Cerebellar nuclear complex (tissue), 1 donor: ENCODE results near the gene HMSD.
A peak's percentile ranks its signal among the peaks of the same experiment; 100 is the strongest.

Experiments used
- DNase-seq, 2 experiments: peaks; one replicate each; lab custom pipeline; 2025; lab: John Stamatoyannopoulos, UW

HMSD gene

GRCh38 chr18:63956755-63957154, 7.7 kb downstream of the HMSD start:
- DNase-seq = no peak

- no peak for DNase-seq
These were observed 11.8 kb downstream of the HMSD start for GRCh38 chr18:63960891-63961290.

- DNase-seq = no peak
These were observed 12.4 kb downstream of the HMSD start for GRCh38 chr18:63961435-63961980.

GRCh38 chr18:63962137-63962536, 13.0 kb downstream of the HMSD start:
- no peak for DNase-seq

GRCh38 chr18:63963615-63964256, 14.6 kb downstream of the HMSD start:
- no peak for DNase-seq

GRCh38 chr18:63964908-63965307, 15.8 kb downstream of the HMSD start:
- DNase-seq = no peak

- no peak for DNase-seq
These were observed 16.7 kb downstream of the HMSD start for GRCh38 chr18:63965716-63966330.

- peak; percentile 51 to 83 for DNase-seq
These were observed 21.1 kb downstream of the HMSD start, which contains the start of gene SERPINB8 for GRCh38 chr18:63969942-63970808. Gene SERPINB8, plus strand, starts transcription at chr18:63970081. Its CDS starts 8,228 bp downstream, at chr18:63978309.

- peak in 1 of 2 experiments; percentile 37 for DNase-seq
These were observed 21.7 kb downstream of the HMSD start for GRCh38 chr18:63970809-63971205.

GRCh38 chr18:63971320-63972001, 22.4 kb downstream of the HMSD start:
- no peak for DNase-seq

GRCh38 chr18:63972002-63972376, 22.9 kb downstream of the HMSD start:
- DNase-seq = no peak

GRCh38 chr18:63974991-63975390, 25.9 kb downstream of the HMSD start:
- no peak for DNase-seq

GRCh38 chr18:63975628-63976027, 26.5 kb downstream of the HMSD start:
- no peak for DNase-seq

- no peak for DNase-seq
These were observed 27.9 kb downstream of the HMSD start for GRCh38 chr18:63977040-63977439.

GRCh38 chr18:63979409-63979920, 30.4 kb downstream of the HMSD start:
- DNase-seq = no peak

GRCh38 chr18:63980027-63980426, 30.9 kb downstream of the HMSD start:
- no peak for DNase-seq

- DNase-seq = no peak
These were observed 31.9 kb downstream of the HMSD start for GRCh38 chr18:63980896-63981460.

GRCh38 chr18:63981719-63982118, 32.6 kb downstream of the HMSD start:
- no peak for DNase-seq

- no peak for DNase-seq
These were observed 33.3 kb downstream of the HMSD start for GRCh38 chr18:63982361-63982760.

GRCh38 chr18:63986885-63987284, 37.8 kb downstream of the HMSD start:
- no peak for DNase-seq

GRCh38 chr18:63987743-63988142, 38.6 kb downstream of the HMSD start:
- no peak for DNase-seq
